ENCODE results near the gene CEP72. TPM values are rescaled to one million over a fixed set of nuclear protein-coding genes. Genes with fewer than 3 reads are reported as not detected.

The CEP72 gene
- total and polyA plus RNA-seq, 10 of the 15 experiments (the other 5 are each of a cell fraction or from before 2014, with no cell fraction given): 0.35 to 13.5 (median 8.3) TPM

GRCh38 chr5:585556-585955 lies 26.6 kb upstream of the CEP72 start (continued):
- TF ChIP-seq MTA2 (IDR thresholded peaks at IDR 0.05; ENCODE audit: low read depth): no peak
- no peak for TF ChIP-seq SREBF2 (IDR thresholded peaks at IDR 0.05; ENCODE audit: low read length)
- no peak for TF ChIP-seq CBFB (IDR thresholded peaks at IDR 0.05; ENCODE audit: low read depth)
- no peak for TF ChIP-seq PAX8 (IDR thresholded peaks at IDR 0.05)
- no peak for TF ChIP-seq ZNF217 (IDR thresholded peaks at IDR 0.05)
- TF ChIP-seq ASH2L (IDR thresholded peaks at IDR 0.05; ENCODE audit: borderline replicate concordance, low read depth): no peak
- TF ChIP-seq KDM1A (IDR thresholded peaks at IDR 0.05; ENCODE audit: borderline replicate concordance): no peak

GRCh38 chr5:585962-586628 lies 26.0 kb upstream of the CEP72 start:
- POLR2A ChIA-PET: no interaction called here
- H3K4me3 ChIP-seq: no peak overlapping the region
- no peaks in the 10 kb centered on the region for H4K20me1 ChIP-seq (ENCODE audit: control insufficient read depth, insufficient read depth)
- in situ Hi-C loops (cut with MboI) (no loop called here), intact Hi-C loops (cut with micrococcal nuclease; ENCODE audit: unreplicated experiment) (no loop called here)
- H3K79me2 ChIP-seq (ENCODE audit: control insufficient read depth, insufficient read depth, low read length): no peaks in the 10 kb centered on the region
- DNase-seq (ENCODE audit: low read depth, low spot score) (no peak), ATAC-seq (no peak), FAIRE-seq (no peak)
- CTCF ChIA-PET: no interaction called here
- RAD21 ChIA-PET (ENCODE audit: unreplicated experiment): interaction anchor here (1.3 kb wide), 1 partner anchor 58 kb away, joined by 3 read pairs; no protein-coding TSS in a partner anchor
- 30% methylated on average over 9 of the region's 9 CpGs for WGBS (ENCODE audit: insufficient coverage, insufficient replicate concordance, low lambda C conversion rate, missing lambda C conversion rate)
- H3K27me3 ChIP-seq (replicated peaks in 1 of 2; ENCODE audit: control insufficient read depth in 2 of 2, insufficient read depth in 2 of 2, low read length in 1 of 2): no peaks in the 10 kb centered on the region; a peak in 1 of 4 replicates
- no peak overlapping the region for H2AFZ ChIP-seq (ENCODE audit: control insufficient read depth, low read depth, low read length)
- SMC1A ChIA-PET (ENCODE audit: uncharacterized antibody, unreplicated experiment): no interaction called here
- no peak for TF ChIP-seq FOS (IDR thresholded peaks at IDR 0.05; ENCODE audit: borderline replicate concordance, extremely low read depth, insufficient read length)
- TF ChIP-seq GABPA (IDR thresholded peaks at IDR 0.05; ENCODE audit: low read depth): no peak
- no peak for TF ChIP-seq E4F1 (IDR thresholded peaks at IDR 0.05; ENCODE audit: borderline replicate concordance, partially characterized antibody)
- no peak for TF ChIP-seq HSF1 (IDR thresholded peaks at IDR 0.05; ENCODE audit: low read depth, low read length)
- TF ChIP-seq IKZF1 (conservative IDR thresholded peaks at IDR 0.05): no peak
- TF ChIP-seq NRF1 (conservative IDR thresholded peaks at IDR 0.05; ENCODE audit: low read depth, low read length): no peak
- TF ChIP-seq ZNF622 (IDR thresholded peaks at IDR 0.05): no peak
- TF ChIP-seq IRF4 (IDR thresholded peaks at IDR 0.05; ENCODE audit: low read depth, low read length): no peak
- H3K9ac ChIP-seq (ENCODE audit: control insufficient read depth, insufficient read depth, low read length): no peak overlapping the region
- no peak overlapping the region for H3K27ac ChIP-seq (ENCODE audit: control insufficient read depth, insufficient read depth)
- BruUV-seq (replicated peaks): no TSS peak
- no peak overlapping the region for H3K4me2 ChIP-seq (ENCODE audit: control insufficient read depth, insufficient read depth)
- peaks cover 4% of the 10 kb centered on the region; the same call in 1 of the 3 replicates for H3K9me3 ChIP-seq (replicated peaks; ENCODE audit: control insufficient read depth, insufficient read depth, low read length)
- no peaks in the 10 kb centered on the region for H3K4me1 ChIP-seq (ENCODE audit: control insufficient read depth, insufficient read depth, low read length)
- H3K36me3 ChIP-seq (ENCODE audit: control insufficient read depth in 2 of 2, insufficient read depth in 2 of 2, low read length in 1 of 2): no peaks in the 10 kb centered on the region

Measured in GM12878 (cell line).